ENCODE results near the gene NDST4.

NDST4 gene

GRCh38 chr4:114921191-114921590 lies 192.2 kb downstream of the NDST4 start:
- H3K4me1 Mint-ChIP-seq (ENCODE audit: low read depth): no peaks in the 10 kb centered on the region

GRCh38 chr4:114911111-114911510 lies 202.3 kb downstream of the NDST4 start:
- Mint-ChIP-seq H3K27ac (no peak overlapping the region), H3K9me3 (no peaks in the 10 kb centered on the region), H3K4me1 (ENCODE audit: low read depth) (no peaks in the 10 kb centered on the region), H3K27me3 (no peaks in the 10 kb centered on the region), H3K36me3 (ENCODE audit: low read depth) (no peaks in the 10 kb centered on the region), H3K4me3 (no peak overlapping the region)
- intact Hi-C loops (cut with micrococcal nuclease): no loop called here

More at GRCh38 chr4:114921191-114921590, 192.2 kb downstream of the NDST4 start:
- Mint-ChIP-seq H3K9me3 (no peaks in the 10 kb centered on the region), H3K27me3 (no peaks in the 10 kb centered on the region), H3K27ac (no peak overlapping the region), H3K36me3 (ENCODE audit: low read depth) (no peaks in the 10 kb centered on the region), H3K4me3 (no peak overlapping the region)
- intact Hi-C loops (cut with micrococcal nuclease): no loop called here

- intact Hi-C loops (cut with micrococcal nuclease): no loop called here
- H3K4me3 Mint-ChIP-seq: no peak overlapping the region
- H3K36me3 Mint-ChIP-seq (ENCODE audit: low read depth): no peaks in the 10 kb centered on the region
- H3K27ac Mint-ChIP-seq: no peak overlapping the region
- H3K9me3 Mint-ChIP-seq: no peaks in the 10 kb centered on the region
- no peaks in the 10 kb centered on the region for H3K27me3 Mint-ChIP-seq
- no peaks in the 10 kb centered on the region for H3K4me1 Mint-ChIP-seq (ENCODE audit: low read depth)
Measured at GRCh38 chr4:114907568-114907967, 205.9 kb downstream of the NDST4 start.

GRCh38 chr4:114905017-114905416 lies 208.4 kb downstream of the NDST4 start:
- H3K27ac Mint-ChIP-seq: no peak overlapping the region
- H3K9me3 Mint-ChIP-seq: no peaks in the 10 kb centered on the region
- intact Hi-C loops (cut with micrococcal nuclease): no loop called here
- H3K4me1 Mint-ChIP-seq (ENCODE audit: low read depth): no peaks in the 10 kb centered on the region
- no peaks in the 10 kb centered on the region for H3K36me3 Mint-ChIP-seq (ENCODE audit: low read depth)
- H3K4me3 Mint-ChIP-seq: no peak overlapping the region
- no peaks in the 10 kb centered on the region for H3K27me3 Mint-ChIP-seq

GRCh38 chr4:114900934-114901333 lies 212.5 kb downstream of the NDST4 start:
- Mint-ChIP-seq H3K9me3 (no peaks in the 10 kb centered on the region), H3K27me3 (no peaks in the 10 kb centered on the region), H3K36me3 (ENCODE audit: low read depth) (no peaks in the 10 kb centered on the region), H3K27ac (no peak overlapping the region), H3K4me3 (no peak overlapping the region), H3K4me1 (ENCODE audit: low read depth) (no peaks in the 10 kb centered on the region)
- intact Hi-C loops (cut with micrococcal nuclease): no loop called here

- intact Hi-C loops (cut with micrococcal nuclease): no loop called here
- H3K27ac Mint-ChIP-seq: no peak overlapping the region
- peaks cover 13% of the 10 kb centered on the region for H3K9me3 Mint-ChIP-seq
- no peaks in the 10 kb centered on the region for H3K27me3 Mint-ChIP-seq
- no peak overlapping the region for H3K4me3 Mint-ChIP-seq
- no peaks in the 10 kb centered on the region for H3K4me1 Mint-ChIP-seq (ENCODE audit: low read depth)
- no peaks in the 10 kb centered on the region for H3K36me3 Mint-ChIP-seq (ENCODE audit: low read depth)
Measured at GRCh38 chr4:114890773-114891172, 222.6 kb downstream of the NDST4 start.

GRCh38 chr4:114886761-114887160 lies 226.7 kb downstream of the NDST4 start:
- Mint-ChIP-seq H3K4me1 (ENCODE audit: low read depth) (no peaks in the 10 kb centered on the region), H3K36me3 (ENCODE audit: low read depth) (no peaks in the 10 kb centered on the region), H3K4me3 (no peak overlapping the region), H3K27me3 (no peaks in the 10 kb centered on the region), H3K27ac (no peak overlapping the region), H3K9me3 (no peaks in the 10 kb centered on the region)
- intact Hi-C loops (cut with micrococcal nuclease): no loop called here

GRCh38 chr4:114883641-114884040 lies 229.8 kb downstream of the NDST4 start:
- intact Hi-C loops (cut with micrococcal nuclease): no loop called here
- no peak overlapping the region for H3K27ac Mint-ChIP-seq
- no peaks in the 10 kb centered on the region for H3K4me1 Mint-ChIP-seq (ENCODE audit: low read depth)
- no peaks in the 10 kb centered on the region for H3K9me3 Mint-ChIP-seq
- no peaks in the 10 kb centered on the region for H3K27me3 Mint-ChIP-seq
- no peak overlapping the region for H3K4me3 Mint-ChIP-seq
- no peaks in the 10 kb centered on the region for H3K36me3 Mint-ChIP-seq (ENCODE audit: low read depth)

GRCh38 chr4:114879916-114880669 lies 233.3 kb downstream of the NDST4 start:
- Mint-ChIP-seq H3K4me3 (no peak overlapping the region), H3K27me3 (no peaks in the 10 kb centered on the region), H3K36me3 (ENCODE audit: low read depth) (no peaks in the 10 kb centered on the region), H3K9me3 (no peaks in the 10 kb centered on the region), H3K4me1 (ENCODE audit: low read depth) (no peaks in the 10 kb centered on the region), H3K27ac (no peak overlapping the region)
- intact Hi-C loops (cut with micrococcal nuclease): no loop called here

GRCh38 chr4:114875630-114876029 lies 237.8 kb downstream of the NDST4 start:
- H3K4me1 Mint-ChIP-seq (ENCODE audit: low read depth): no peaks in the 10 kb centered on the region
- H3K27ac Mint-ChIP-seq: no peak overlapping the region
- no peaks in the 10 kb centered on the region for H3K27me3 Mint-ChIP-seq
- H3K4me3 Mint-ChIP-seq: no peak overlapping the region
- H3K36me3 Mint-ChIP-seq (ENCODE audit: low read depth): no peaks in the 10 kb centered on the region
- no peaks in the 10 kb centered on the region for H3K9me3 Mint-ChIP-seq
- intact Hi-C loops (cut with micrococcal nuclease): no loop called here

- intact Hi-C loops (cut with micrococcal nuclease): no loop called here
- Mint-ChIP-seq H3K27me3 (no peaks in the 10 kb centered on the region), H3K4me3 (no peak overlapping the region), H3K36me3 (ENCODE audit: low read depth) (no peaks in the 10 kb centered on the region), H3K4me1 (ENCODE audit: low read depth) (no peaks in the 10 kb centered on the region), H3K27ac (no peak overlapping the region), H3K9me3 (no peaks in the 10 kb centered on the region)
Measured at GRCh38 chr4:114874321-114874720, 239.1 kb downstream of the NDST4 start.

GRCh38 chr4:114870987-114871386 lies 242.4 kb downstream of the NDST4 start:
- no peak overlapping the region for H3K4me3 Mint-ChIP-seq
- H3K4me1 Mint-ChIP-seq (ENCODE audit: low read depth): no peaks in the 10 kb centered on the region
- no peaks in the 10 kb centered on the region for H3K27me3 Mint-ChIP-seq
- no peaks in the 10 kb centered on the region for H3K36me3 Mint-ChIP-seq (ENCODE audit: low read depth)
- no peak overlapping the region for H3K27ac Mint-ChIP-seq
- peaks cover 5% of the 10 kb centered on the region for H3K9me3 Mint-ChIP-seq
- intact Hi-C loops (cut with micrococcal nuclease): no loop called here

- intact Hi-C loops (cut with micrococcal nuclease): no loop called here
- Mint-ChIP-seq H3K27ac (no peak overlapping the region), H3K36me3 (ENCODE audit: low read depth) (no peaks in the 10 kb centered on the region), H3K4me1 (ENCODE audit: low read depth) (no peaks in the 10 kb centered on the region), H3K4me3 (no peak overlapping the region), H3K27me3 (no peaks in the 10 kb centered on the region), H3K9me3 (peaks cover 9% of the 10 kb centered on the region)
Measured at GRCh38 chr4:114866901-114867670, 246.3 kb downstream of the NDST4 start.

GRCh38 chr4:114864060-114864459 lies 249.4 kb downstream of the NDST4 start:
- intact Hi-C loops (cut with micrococcal nuclease): no loop called here
- no peaks in the 10 kb centered on the region for H3K27me3 Mint-ChIP-seq

More at GRCh38 chr4:114864060-114864459, 249.4 kb downstream of the NDST4 start:
- no peak overlapping the region for H3K4me3 Mint-ChIP-seq
- H3K9me3 Mint-ChIP-seq: peaks cover 9% of the 10 kb centered on the region
- no peaks in the 10 kb centered on the region for H3K4me1 Mint-ChIP-seq (ENCODE audit: low read depth)
- no peak overlapping the region for H3K27ac Mint-ChIP-seq
- H3K36me3 Mint-ChIP-seq (ENCODE audit: low read depth): no peaks in the 10 kb centered on the region
